Embryonic facial prominence (tissue), 1 donor: ENCODE results near the gene UCK2.

Experiments
- DNase-seq: peaks from one replicate; pipeline ENCODE4 v3.0.0-alpha.2; 2016; ENCODE audit errors: extremely low spot score

Gene UCK2

DNA sequence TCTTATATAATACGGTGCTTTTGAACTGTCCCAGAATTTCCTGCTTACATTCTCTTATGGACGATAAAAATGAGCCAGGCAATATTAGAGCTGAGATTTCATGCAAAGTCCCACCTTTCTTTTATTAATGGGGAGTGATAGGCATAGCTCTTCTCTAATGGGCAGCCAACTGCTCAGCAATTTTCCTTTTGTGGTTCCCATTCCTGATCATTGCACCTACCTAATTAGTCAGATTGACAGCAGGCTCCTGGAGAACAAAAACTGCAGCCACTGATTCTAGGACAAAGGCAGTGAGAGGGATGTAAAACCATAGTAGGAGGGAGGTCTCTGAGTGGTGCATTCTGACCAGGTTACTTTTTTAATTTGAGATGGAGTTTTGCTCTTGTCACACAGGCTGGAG, 110.4 kb downstream of the UCK2 start:
- no peak for DNase-seq

DNA sequence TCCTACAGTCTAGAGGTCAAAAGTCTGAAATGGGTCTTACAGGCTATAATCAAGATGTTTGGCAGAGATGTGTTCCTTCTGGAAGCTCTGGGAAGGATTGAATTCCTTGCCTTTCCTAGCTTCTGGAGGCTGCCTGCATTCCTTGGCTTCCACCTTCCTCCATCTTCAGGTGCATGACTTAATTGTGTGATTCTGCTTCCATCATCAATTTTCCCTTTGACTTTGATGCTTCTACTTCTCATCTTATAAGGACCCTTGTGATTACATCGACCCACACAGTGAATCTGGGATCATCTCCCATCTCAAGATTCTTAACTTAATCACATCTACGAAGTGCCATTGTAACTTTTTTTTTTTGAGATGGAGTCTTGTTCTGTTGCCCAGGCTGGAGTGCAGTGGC, 111.4 kb downstream of the UCK2 start:
- no peak for DNase-seq

DNA sequence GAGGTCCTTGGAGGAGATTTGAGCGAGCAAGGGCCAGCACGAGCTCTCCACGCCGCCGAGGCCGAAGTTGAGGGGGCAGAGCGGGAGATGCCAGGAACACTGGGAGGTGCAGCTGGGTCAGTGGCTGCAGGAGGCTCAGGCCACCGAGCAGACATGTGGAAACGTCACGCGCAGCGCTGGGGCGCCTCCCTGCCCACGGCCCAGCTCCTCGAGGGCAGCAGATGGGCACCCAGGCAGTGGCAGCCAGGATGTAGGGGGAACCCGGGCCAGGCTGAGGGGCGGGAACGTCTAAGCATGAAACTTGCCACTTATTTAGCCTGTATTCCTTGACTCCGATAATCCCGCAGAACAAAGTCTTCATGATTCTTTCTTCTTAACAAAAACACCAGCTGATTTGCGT, 114.1 kb downstream of the UCK2 start:
- DNase-seq = no peak

DNA sequence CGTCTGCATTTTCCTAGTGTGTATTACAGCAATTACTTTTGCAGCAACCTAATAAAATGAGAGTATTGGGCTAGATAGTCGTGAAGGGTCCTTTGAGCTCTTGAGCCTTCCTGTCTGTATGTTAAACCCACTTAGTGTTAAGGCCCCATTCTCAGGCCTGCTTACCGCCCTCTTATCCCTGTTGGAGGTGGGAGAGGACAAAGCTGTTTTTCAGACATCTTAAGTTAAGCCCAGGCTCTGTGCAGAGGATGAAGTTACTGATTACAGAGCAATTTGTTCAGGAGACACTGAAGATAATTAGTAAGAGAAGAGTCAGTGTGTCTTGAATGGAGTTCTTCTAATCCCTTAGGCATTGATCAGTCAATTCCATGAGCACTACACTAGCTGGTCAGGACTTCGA, 114.6 kb downstream of the UCK2 start:
- DNase-seq = no peak

DNA sequence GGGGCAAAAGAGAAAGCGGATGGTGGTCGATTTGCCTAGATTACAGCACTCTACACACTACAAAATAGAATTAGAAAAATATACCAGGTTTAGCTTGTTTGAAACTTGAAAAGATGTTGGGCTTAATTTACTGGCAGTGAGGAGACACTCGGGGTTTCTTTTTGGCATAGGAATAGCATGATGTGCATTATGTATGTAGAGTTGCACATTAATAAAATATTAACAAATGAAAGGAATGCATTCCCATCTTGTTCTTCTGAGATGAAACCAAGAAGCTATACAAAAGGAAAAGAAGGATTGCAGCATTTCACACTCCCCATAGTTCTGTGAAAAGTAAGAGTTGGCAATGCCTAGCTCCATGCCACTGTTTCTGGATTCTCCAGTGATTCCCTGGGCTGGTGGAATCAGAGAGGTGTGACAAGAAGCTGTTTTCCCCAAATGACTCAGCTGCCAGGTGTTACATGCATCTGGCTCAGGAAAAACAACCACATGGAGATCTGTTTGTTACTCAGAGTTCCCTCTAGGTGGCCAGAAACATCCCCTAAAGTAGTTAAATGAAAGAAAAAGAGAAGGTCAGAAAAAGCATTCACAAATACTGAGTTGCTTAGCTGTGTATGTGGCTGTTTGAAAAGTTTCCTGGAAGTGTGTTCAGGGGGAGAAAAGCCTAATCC, 115.6 kb downstream of the UCK2 start:
- DNase-seq = no peak

DNA sequence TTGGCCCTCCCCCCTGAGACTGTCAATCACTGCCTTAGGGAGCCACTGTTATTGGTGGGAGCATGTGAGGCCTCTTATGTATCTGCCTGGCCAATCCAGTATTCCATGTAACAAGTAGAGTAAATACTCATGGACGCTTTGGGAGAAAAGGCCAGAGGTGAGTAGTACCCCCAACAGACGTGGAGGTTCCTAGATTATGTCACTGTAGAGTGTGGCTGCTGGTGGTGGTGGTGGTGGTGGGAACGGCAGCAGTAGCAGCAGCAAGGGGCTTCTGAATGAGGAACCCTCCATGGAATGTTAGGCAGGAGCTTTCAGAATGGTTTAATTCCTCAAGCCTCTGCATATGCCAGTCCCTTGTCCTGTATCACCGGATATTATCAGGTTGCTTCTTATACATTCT, 118.5 kb downstream of the UCK2 start:
- DNase-seq = no peak

DNA sequence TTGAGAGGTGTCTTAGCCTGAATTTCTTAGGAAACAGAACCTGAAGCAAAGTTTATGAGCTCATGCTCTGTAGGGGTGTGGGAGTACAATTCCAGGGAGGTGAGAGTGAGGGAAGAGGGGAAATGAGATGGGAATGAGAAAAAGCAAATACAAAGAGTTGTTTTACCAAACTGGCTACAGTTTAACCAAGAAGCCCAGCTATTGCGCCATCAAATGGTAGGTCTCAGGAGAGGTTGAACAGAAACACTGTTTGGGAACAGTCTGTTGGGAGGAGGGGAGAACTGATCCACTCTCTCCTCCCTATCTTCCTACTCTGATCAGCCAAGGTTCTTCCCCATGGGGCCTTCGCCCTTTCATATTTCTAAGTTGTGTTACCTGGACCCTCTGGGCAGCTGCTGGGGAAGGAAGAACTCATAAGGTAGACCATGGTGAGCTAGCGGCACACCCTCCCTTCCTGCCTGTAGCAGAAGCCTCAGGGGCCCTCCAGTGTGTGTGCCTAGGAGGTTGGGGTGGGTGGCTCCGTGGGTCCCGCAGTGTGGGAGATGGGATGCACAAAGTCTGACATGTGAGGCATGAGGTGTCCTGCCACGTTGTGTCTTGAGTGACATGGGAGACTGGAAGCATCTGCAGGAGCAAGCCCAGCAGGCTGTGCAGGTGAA, 120.5 kb downstream of the UCK2 start:
- no peak for DNase-seq

DNA sequence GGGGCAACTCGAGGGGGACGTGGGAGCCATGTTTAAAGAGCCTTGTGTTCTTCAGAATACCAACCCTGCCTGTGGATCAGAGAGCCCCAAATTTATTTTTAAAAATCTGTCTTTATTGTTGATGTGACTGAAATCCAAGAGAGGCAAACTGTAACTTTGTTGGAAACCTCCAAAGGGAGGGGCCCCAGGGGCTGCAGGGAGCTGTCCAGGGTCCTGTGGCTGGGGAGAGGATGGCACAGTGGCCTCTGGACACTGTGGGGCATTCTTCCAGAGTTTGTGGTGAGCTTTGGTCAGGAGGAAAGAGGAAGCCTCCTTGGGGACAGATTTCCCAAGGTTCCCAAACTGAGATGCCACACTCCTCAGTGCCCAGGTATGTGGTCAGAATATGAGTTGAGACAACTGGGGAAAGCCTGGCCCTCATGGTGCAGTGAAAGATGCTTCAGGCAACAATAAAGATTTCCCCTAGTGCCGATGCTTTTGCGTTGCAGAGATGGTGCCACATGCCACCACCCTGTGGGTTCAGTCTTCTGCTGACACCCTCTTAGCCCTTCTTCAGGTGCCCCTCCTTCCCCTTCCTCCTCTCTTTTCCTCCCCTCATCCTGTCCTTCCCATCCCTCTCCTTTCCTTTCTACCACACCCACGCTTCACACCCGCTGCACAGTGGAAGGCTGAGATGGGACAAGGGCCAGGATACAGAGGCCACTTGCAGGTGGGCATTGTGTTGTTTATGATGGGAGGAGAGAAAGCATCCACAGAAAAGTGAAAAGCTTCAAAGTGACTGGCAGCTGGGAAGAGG, 122.1 kb downstream of the UCK2 start:
- DNase-seq = no peak

DNA sequence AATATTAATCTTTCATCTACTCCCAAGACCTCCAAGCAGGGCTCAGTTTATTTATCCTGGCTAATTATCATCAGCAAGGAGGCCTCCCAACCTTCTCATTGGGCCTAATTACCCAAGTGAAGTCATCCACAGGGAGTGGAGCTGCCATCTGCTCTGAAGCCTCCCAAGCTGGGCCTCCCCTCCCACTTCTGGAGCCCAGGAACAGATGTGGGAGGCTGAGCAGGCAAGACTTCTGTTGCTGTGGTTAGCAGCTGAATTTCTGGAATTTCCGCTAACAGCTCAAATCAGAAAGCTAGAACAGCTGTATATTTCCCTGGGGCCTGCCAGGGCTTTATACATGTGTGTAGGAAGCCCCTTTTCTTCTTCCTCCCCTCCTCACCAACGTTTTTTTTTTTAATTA, 127.5 kb downstream of the UCK2 start:
- peak; percentile 66 for DNase-seq

DNA sequence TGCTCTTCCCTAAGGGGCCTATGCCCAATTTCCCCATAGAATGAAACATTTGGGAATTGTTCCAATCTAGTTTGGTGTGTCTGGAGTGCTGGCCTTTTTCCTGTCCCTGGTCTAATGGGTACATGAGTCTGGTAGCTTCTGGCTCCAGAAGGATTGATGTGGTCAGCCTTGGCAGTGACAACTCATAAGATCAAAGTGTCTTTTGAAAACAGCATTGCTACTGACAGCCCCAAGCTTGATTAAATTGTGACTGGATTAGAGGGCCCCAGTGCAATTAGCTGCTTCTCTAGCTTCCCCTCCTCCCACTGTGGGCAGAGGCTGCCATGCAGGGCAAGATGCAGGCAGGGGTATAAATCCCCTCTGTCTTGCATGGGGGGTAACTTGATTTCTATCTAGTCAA, 130.9 kb downstream of the UCK2 start:
- no peak for DNase-seq

DNA sequence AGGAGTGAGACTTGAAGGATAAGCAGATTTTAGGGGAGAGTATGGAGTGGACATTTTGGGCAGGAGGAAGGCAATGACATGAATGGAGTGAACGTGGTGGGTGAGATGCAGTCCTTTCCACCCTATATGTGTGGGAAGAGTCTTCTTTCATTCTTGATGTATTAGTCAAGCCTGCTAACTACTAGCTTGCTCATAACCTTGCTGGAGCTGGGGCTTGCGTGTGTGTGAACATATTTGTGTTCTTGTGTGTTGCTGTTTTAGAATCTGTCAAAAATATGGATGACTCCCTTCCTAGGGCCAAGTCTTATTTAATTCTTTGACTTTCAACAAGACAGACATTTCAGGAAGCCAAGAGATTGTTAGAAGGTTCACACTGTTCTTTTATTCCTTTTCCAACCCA, 132.7 kb downstream of the UCK2 start:
- DNase-seq = no peak

DNA sequence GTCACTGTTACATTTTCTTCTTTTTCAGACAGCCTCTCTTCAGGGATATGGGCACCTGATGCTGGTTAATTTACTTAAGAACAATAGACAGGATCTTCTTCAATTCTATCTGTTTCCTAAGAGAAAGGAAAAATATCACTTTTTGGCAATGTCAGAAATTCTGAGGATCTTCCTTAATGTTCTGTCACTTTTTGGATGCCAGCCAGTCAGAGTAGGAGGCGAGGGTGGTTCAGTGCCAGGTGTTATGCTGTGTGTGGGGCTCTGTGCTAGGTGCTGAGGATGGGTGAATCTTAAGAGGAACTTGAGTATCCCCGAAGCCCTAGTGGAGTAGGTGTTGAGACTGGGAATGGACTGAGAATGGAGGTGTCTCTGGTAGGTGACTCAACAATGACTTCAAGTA, 133.5 kb downstream of the UCK2 start:
- DNase-seq = no peak
